CD4-positive, alpha-beta T cell (primary cell): ENCODE measurements around the gene NNAT. TPM values are rescaled to one million over a fixed set of nuclear protein-coding genes. Genes with fewer than 3 reads are reported as not detected.
A peak's percentile ranks its signal among the peaks of the same experiment; 100 is the strongest.

Source experiments
- ATAC-seq: fragments of 200-7000 bp; cut with Tn5 transposase; one replicate; pipeline ENCODE4 v1.10.0; 2022; ENCODE audit warnings: mild to moderate bottlenecking; ENCODE audit not compliant: poor library complexity
- CTCF ChIA-PET: fragments of 350-600 bp; sonication (Branson Sonifier 250); formaldehyde crosslinking; loops from one replicate; lab custom pipeline; 2021; ENCODE audit warnings: antibody characterized with exemption, inconsistent platforms; lab: Charles Lee
- POLR2A ChIA-PET: fragments of 350-600 bp; sonication (Branson Sonifier 250); formaldehyde crosslinking; loops from one replicate; lab custom pipeline; 2021; ENCODE audit warnings: antibody characterized with exemption, inconsistent platforms; lab: Charles Lee
- DNase-seq, 14 experiments: peaks; one replicate each; pipeline ENCODE4 v3.0.0-alpha.2; 2013 to 2020; ENCODE audit warnings: mixed read lengths in 2 of 14
- H3K27ac ChIP-seq, 2 donors: one replicate each; pipeline versions ENCODE4 v1.5.1 to v1.7.0; 2013; ENCODE audit warnings: low read length in 2 of 2, low read depth in 1 of 2, mild to moderate bottlenecking in 1 of 2
- H3K27me3 ChIP-seq, 2 experiments: 1 replicate in 1 of 2; 2 replicates in 1 of 2; pipeline versions ENCODE4 v1.6.1 to v1.7.0; 2013; ENCODE audit warnings: low read length in 2 of 2, control low read depth in 1 of 2, mild to moderate bottlenecking in 1 of 2, moderate library complexity in 1 of 2; ENCODE audit not compliant: insufficient read depth in 2 of 2, control insufficient read depth in 1 of 2
- H3K36me3 ChIP-seq: one replicate; pipeline ENCODE4 v1.6.1; 2013; ENCODE audit warnings: low read length, control low read depth; ENCODE audit not compliant: insufficient read depth
- H3K4me1 ChIP-seq: one replicate; pipeline ENCODE4 v1.6.1; 2013; ENCODE audit warnings: low read length, control low read depth; ENCODE audit not compliant: insufficient read depth
- H3K4me3 ChIP-seq: one replicate; pipeline ENCODE4 v1.5.1; 2013; ENCODE audit warnings: mild to moderate bottlenecking, low read length, moderate library complexity
- H3K9me3 ChIP-seq, 2 experiments: 1 replicate in 1 of 2; 2 replicates in 1 of 2; pipeline versions ENCODE4 v1.6.1 to v1.7.0; 2013; ENCODE audit warnings: low read length in 2 of 2, mild to moderate bottlenecking in 2 of 2, control low read depth in 1 of 2, moderate library complexity in 1 of 2; ENCODE audit not compliant: control insufficient read depth in 1 of 2, insufficient read depth in 1 of 2
- H3K27ac Mint-ChIP-seq: one replicate; pipeline ENCODE4 v1.8.0; 2020; ENCODE audit warnings: mixed read lengths
- H3K27me3 Mint-ChIP-seq: one replicate; pipeline ENCODE4 v1.8.0; 2021; ENCODE audit warnings: mixed read lengths
- H3K36me3 Mint-ChIP-seq: one replicate; pipeline ENCODE4 v1.8.0; 2021; ENCODE audit warnings: low read depth, mixed read lengths
- H3K4me1 Mint-ChIP-seq: one replicate; pipeline ENCODE4 v1.8.0; 2021; ENCODE audit warnings: low read depth, mixed read lengths
- H3K4me3 Mint-ChIP-seq: one replicate; pipeline ENCODE4 v1.8.0; 2020; ENCODE audit warnings: mild to moderate bottlenecking, mixed read lengths
- H3K9me3 Mint-ChIP-seq: one replicate; pipeline ENCODE4 v1.8.0; 2020; ENCODE audit warnings: mixed read lengths
- intact Hi-C, 2 experiments: fragments of 100-400 bp; cut with DNase I in 1 of 2; cut with micrococcal nuclease in 1 of 2; formaldehyde crosslinking; loops; one replicate each; pipeline versions ENCODE4 v1.15.1 to v1.9.0; 2023 to 2025; cut with DNase I, micrococcal nuclease
- total RNA-seq, 174 experiments: library from RNA in 2 of 174; stranded (reverse) in 2 of 174; gene quantifications; one replicate each; pipeline ENCODE4 v1.2.3 and lab custom pipeline; 2021 to 2026
- TF ChIP-seq, protein P1 (sequence below): fragments of 200-600 bp; IDR thresholded peaks from one replicate; pipeline ENCODE4 v1.8.0; 2022; ENCODE audit warnings: antibody characterized with exemption, mild to moderate bottlenecking

Gene NNAT
- total RNA-seq, 2 experiments from 2014 or later: not detected

DNA sequence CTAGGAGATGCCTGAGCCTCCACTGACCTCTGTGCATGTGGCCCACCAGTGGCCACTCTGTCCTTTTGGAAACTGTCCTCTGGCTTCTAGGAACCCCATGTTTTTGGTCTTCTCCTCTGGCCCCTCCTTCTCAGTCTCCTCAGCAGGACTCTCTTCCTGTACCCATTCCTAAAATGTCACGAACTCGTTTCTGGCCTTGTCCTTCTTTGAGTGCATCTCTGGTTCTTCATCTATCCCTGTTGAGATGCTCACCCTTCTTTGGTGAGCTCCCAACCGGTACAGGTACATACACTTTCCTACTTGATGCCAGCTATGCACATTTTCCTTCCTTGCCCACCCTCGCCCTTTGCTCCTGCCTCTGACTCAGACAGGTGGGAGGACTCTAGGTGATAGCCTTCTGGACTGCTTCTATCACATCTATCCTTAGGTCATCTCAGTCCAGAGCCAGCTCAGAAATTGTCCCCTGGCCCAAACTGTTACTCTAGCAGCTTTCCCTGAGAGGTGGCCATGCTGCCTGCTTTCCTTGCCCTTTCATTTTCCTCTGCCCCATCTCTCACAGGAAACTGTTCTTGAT is 14.8 kb upstream of the NNAT start:
- H3K27ac Mint-ChIP-seq: no peak overlapping the region
- no peak overlapping the region for H3K4me3 Mint-ChIP-seq
- no peaks in the 10 kb centered on the region for H3K27me3 ChIP-seq
- H3K4me1 Mint-ChIP-seq: no peaks in the 10 kb centered on the region
- H3K9me3 ChIP-seq: no peaks in the 10 kb centered on the region
- no peak overlapping the region for H3K27ac ChIP-seq
- peaks cover 17% of the 10 kb centered on the region for H3K36me3 Mint-ChIP-seq
- ATAC-seq: no peak
- POLR2A ChIA-PET: interaction anchor here (1.1 kb wide), 1 partner anchor 22 kb away, joined by 3 read pairs; no protein-coding TSS in a partner anchor
- TF ChIP-seq, protein P1, sequence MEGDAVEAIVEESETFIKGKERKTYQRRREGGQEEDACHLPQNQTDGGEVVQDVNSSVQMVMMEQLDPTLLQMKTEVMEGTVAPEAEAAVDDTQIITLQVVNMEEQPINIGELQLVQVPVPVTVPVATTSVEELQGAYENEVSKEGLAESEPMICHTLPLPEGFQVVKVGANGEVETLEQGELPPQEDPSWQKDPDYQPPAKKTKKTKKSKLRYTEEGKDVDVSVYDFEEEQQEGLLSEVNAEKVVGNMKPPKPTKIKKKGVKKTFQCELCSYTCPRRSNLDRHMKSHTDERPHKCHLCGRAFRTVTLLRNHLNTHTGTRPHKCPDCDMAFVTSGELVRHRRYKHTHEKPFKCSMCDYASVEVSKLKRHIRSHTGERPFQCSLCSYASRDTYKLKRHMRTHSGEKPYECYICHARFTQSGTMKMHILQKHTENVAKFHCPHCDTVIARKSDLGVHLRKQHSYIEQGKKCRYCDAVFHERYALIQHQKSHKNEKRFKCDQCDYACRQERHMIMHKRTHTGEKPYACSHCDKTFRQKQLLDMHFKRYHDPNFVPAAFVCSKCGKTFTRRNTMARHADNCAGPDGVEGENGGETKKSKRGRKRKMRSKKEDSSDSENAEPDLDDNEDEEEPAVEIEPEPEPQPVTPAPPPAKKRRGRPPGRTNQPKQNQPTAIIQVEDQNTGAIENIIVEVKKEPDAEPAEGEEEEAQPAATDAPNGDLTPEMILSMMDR: no peak
- intact Hi-C loops: no loop called here
- CTCF ChIA-PET: no interaction called here
- H3K4me1 ChIP-seq: no peaks in the 10 kb centered on the region
- peaks cover 16% of the 10 kb centered on the region for H3K36me3 ChIP-seq
- no peak overlapping the region for H3K4me3 ChIP-seq
- DNase-seq: peak in 1 of 14 experiments; percentile 6
- H3K27me3 Mint-ChIP-seq: no peaks in the 10 kb centered on the region
- no peaks in the 10 kb centered on the region for H3K9me3 Mint-ChIP-seq

DNA sequence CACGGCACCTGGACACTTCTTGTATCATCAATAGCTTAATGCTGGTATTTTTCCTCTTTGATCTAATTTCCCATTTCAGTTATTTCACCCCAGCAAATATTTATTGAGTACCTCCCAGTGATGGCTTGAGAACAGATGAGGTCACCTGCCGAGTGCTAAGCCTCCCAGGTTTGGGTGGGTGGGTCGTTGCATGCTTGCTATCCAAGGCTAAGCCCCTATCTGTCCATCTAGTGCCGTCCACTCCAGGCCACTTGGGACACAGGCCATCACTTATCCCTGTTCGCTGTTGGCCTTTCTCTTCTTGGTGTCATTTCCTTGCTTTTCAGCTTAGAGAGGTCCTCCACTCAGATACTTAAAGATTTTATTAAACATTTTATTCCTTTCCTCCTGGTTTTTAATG is 10.8 kb upstream of the NNAT start:
- intact Hi-C loops: no loop called here
- Histone ChIP-seq H3K4me1 (no peaks in the 10 kb centered on the region), H3K36me3 (peaks cover 43% of the 10 kb centered on the region), H3K27ac (no peak overlapping the region), H3K9me3 (no peaks in the 10 kb centered on the region), H3K4me3 (no peak overlapping the region), H3K27me3 (no peaks in the 10 kb centered on the region)
- H3K27me3 Mint-ChIP-seq: no peaks in the 10 kb centered on the region
- H3K4me1 Mint-ChIP-seq: no peaks in the 10 kb centered on the region
- H3K4me3 Mint-ChIP-seq: no peak overlapping the region
- H3K27ac Mint-ChIP-seq: no peak overlapping the region
- no peaks in the 10 kb centered on the region for H3K9me3 Mint-ChIP-seq
- TF ChIP-seq, protein P1: no peak
- DNase-seq (no peak), ATAC-seq (no peak)
- H3K36me3 Mint-ChIP-seq: peaks cover 39% of the 10 kb centered on the region
- CTCF ChIA-PET: interaction anchor here (0.7 kb wide), 1 partner anchor 180 kb away, joined by 3 read pairs; no protein-coding TSS in a partner anchor
- POLR2A ChIA-PET: no interaction called here

DNA sequence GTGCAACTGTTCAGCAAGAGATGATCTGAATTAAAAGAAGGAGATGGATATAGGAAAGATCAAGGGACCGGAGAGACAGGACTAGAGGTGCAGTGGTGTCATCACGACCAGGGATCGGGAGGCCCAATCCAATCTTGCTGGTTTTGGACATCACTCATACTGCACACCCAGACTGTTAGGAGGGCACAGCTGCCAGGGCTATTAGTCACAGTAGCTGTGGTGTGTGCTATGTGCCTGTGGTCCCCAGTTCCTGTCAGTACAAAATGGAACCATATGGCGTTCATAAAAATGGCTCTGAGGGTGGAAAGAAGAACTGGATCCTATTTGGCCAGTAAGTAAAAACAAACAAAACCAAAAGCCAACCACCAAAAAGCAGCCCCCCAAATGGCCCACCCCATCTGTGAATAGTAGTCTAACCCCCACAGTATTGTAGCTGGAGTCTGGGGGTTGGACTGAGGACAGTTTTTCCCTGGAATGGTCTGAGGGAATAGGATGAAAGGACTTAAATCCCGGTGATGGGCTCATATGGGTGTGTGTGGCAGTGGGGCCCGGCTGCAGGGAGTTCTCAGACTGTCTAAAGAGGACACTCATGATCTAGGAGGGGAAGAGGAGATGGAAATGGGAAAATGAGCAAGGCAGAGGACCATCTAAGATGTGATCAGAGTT is 9.3 kb upstream of the NNAT start:
- H3K9me3 Mint-ChIP-seq: no peaks in the 10 kb centered on the region
- H3K36me3 ChIP-seq: peaks cover 57% of the 10 kb centered on the region
- peaks cover 52% of the 10 kb centered on the region for H3K36me3 Mint-ChIP-seq
- H3K4me3 ChIP-seq: no peak overlapping the region
- POLR2A ChIA-PET: interaction anchor here (0.6 kb wide), 1 partner anchor 1011 kb away, joined by 4 read pairs; no protein-coding TSS in a partner anchor
- H3K27me3 Mint-ChIP-seq: no peaks in the 10 kb centered on the region
- no peaks in the 10 kb centered on the region for H3K9me3 ChIP-seq
- TF ChIP-seq, protein P1: no peak
- H3K4me1 Mint-ChIP-seq: peaks cover 6% of the 10 kb centered on the region
- H3K4me3 Mint-ChIP-seq: no peak overlapping the region
- H3K27ac ChIP-seq: no peak overlapping the region
- no peaks in the 10 kb centered on the region for H3K4me1 ChIP-seq
- no peak overlapping the region for H3K27ac Mint-ChIP-seq
- DNase-seq (no peak), ATAC-seq (no peak)
- CTCF ChIA-PET: no interaction called here
- H3K27me3 ChIP-seq: no peaks in the 10 kb centered on the region
- intact Hi-C loops: no loop called here
